GM18861 (cell line): ENCODE measurements around the gene TMEM72.

ENCODE experiments used
- ATAC-seq: cut with Tn5 transposase; IDR thresholded peaks from one replicate; pipeline ENCODE4 v1.9.1; 2021; ENCODE audit not compliant: unreplicated experiment

The TMEM72 gene

DNA sequence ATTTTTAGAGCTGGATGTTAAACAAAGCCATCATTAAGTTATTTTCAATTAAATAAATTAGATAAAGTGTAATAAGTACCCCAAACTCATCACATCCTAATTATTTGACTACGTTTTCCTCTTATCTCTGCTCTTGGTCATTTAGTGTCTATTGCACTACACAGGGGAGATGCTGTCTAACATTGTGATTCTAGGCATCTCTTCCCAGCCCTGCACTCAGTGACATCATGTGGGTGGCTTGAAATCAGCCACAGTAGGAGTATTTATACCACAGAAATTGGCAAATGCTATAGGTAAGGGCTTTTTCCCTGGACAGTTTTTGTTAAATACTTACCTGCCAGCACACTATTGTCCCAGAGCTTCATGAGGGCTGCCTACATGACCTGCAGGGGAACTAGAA lies 21.3 kb upstream of the TMEM72 start:
- ATAC-seq, result no peak

DNA sequence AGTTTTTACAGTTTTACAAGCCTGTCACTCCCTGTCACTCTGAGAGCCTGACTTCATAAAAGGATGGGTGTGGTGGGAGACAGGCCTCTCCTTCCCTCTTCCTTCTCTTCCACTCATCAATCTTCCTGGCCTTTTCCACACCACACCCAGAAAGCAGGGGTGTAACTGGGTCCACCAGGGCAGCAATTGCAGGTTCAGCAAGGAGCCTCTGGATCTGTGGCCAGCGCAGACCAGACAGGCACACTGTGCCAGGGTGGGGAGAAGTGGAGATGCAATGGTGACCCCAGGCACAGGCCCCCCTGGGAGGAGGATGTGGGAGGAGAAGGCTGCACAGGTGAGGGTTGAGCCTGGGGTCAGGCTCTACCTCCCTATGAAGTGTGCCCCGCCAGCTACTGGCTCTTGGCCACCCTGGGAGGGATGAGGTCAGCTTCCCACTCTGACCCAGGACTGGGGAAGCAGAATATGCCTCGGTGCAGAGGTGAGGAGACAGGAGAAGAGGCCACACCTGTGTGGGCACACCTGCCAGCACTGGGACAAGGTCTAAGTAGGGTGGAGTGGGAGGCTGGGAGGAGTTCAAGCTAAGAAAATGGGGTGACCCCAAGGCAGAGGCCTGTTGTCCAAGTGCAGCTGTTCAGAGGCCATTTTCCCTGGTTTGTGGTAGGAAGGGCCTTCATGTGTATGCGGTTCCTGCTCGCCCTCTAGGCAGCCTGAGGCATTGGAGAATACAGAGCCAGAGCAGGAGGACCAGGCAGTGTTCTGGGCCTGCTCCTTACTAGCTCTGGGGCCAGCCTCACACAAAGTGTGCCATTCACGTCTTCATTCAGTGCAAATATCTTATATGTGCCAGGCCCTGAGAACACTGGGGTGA lies 20.2 kb upstream of the TMEM72 start:
- no peak for ATAC-seq

DNA sequence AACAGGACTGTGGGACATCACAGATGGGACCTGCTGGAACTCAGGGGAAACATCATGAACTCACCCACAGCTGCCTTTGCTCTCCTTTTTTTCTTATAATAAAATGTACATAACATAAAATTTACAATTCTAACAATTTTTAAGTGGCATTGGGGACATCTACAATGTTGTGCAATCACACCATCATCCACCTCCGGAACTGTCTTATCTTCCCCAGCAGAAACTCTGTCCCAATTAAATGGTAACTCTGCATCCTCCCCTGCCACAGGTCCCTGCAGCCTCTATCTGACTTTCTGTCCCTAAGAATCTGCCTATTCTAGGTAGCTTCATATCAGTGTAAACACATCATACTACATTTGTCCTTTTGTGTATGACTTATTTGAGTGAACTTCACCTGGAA lies 19.4 kb upstream of the TMEM72 start:
- no peak for ATAC-seq

DNA sequence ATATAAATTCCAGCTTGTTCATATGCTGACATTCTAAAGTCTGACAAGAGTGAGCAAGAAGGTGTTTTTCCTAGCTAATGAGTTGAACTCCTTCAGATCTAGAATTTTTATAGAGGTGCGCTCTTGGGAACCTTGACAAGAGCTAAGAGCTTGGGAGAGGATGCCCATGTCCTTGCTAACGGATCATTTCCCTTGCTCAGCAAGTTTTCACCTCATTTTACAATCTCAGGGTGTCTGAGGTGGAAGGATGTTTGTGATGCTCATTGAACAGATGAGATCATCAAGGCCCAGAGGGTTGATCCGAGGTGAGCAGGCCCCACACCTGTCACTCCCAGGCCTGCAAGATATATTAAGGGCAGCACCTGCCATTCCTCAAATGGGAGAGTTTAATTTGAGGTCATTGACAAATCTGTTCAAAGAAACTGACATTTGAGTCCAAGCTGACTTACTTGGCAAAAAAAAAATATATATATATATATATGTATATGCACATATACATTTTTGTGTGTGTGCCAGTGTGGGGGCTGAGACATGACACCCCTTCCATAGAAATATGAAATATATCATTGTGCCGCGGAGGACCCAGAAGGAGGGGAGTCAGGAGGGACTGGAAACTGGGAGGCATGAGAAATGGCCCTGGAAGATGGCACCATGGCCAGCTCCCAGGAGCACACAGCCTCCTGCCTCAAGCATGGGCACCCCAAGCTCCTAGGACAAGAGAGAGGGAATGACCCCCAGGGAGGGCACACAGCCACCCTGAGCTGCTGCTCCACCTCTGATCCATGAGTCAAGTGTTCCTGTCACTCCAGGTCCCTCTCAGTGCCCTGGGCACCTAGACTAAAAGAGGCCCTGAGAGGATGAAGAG lies 17.3 kb upstream of the TMEM72 start:
- ATAC-seq, result no peak

DNA sequence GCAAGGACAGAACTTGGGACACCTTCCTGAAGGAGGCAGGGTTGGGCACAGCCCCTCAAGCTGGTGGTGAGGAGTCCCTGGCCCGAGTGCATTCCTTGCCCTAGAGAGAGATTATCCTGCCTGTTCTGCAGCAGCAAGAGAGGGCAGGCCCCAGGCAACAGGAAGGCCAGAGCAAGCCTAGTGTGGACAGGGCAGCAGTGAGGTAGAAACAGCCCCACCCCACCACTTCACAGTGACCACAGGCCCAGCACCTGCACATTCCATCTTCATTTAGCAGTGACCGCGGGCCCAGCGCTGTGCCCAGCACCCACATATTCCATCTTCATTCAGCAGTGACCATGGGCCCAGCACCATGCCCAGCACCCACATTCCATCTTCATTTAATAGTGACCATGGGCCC lies 16.4 kb upstream of the TMEM72 start:
- no peak for ATAC-seq

DNA sequence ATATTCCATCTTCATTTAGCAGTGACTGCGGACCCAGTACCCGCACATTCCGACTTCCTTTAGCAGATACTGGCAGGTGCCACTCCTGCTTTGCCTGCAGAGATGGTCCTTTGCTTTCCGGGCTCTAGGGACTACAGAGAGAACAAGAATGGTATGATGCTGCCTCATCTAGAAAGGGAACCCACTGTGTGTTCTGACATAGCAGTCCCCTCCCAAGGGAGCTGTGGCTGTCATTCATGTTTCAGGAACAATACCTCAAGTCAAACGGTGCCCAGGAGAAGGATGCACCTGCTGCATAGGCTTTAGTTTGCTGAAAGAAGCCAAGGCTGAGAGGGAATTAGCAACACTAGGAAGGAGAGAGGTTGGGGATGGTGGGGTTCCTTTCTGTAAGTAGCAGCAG lies 15.9 kb upstream of the TMEM72 start:
- ATAC-seq, result no peak

DNA sequence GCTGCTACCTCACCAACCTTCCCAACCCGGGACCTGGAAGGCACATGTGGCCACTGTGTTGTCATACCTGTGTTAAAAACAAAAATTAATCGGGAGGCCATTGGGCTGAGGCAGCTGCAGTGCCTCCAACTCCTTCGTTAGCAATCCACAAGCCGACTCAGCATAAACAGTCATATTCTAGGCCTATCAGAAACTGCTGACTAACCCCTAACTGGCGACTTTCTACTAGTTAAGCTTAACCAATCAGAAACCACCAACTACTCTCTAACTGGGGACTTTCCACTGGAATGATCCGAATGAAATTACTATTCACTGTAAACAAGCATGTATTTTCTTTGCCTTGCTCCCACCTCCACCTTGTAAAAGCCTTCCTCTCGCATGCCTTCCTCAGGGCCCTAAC lies 14.1 kb upstream of the TMEM72 start:
- ATAC-seq, result no peak

DNA sequence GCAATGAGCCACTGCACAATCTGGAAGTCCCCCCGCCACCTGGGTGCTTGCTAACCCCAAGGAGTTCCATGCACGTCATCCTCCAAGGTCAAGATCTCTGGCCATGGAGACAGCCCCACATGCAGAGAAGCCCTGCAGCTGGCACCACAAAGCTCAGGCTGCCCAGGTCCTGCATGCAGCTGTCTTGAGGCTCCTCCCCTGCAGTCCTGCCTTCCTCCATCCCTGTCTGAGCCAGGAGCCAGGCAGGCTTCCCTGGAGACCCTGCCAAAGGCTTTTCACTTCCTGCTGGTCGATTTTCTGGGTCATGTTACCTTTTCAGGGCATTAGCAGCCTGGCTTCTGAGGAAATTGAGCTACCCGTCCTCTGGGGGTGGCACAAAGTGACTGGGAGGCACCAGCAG lies 12.5 kb upstream of the TMEM72 start:
- no peak for ATAC-seq

DNA sequence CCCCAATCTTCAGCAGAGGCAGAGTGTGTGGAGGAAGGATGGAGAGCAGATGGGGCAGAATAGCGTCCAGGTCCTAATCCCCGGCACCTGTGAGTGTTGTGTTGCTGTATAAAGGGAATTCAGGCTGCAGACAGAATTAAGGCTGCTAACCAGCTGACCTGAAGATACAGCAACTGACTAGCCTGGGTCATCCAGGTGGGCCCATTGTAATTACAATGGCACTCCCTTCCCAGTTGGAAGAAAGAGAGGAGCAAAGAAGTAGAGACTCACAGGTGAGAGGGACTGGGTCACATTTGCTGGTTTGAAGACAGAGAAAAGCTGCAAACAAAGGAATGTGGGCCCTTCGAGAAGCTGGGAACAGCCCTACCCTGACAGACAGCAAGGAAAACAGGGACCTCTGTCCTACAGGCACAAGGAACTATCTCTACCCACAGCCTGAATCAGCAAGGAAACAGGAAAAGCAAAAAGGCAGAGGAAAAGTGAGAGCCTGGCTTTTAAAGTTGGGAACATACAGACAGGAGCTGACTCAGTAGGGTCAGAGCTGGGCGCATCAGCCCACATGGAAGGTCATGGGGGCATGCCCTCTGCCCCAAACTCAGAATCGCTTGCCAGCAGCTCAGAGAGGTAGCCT lies 11.6 kb upstream of the TMEM72 start:
- ATAC-seq, result no peak

DNA sequence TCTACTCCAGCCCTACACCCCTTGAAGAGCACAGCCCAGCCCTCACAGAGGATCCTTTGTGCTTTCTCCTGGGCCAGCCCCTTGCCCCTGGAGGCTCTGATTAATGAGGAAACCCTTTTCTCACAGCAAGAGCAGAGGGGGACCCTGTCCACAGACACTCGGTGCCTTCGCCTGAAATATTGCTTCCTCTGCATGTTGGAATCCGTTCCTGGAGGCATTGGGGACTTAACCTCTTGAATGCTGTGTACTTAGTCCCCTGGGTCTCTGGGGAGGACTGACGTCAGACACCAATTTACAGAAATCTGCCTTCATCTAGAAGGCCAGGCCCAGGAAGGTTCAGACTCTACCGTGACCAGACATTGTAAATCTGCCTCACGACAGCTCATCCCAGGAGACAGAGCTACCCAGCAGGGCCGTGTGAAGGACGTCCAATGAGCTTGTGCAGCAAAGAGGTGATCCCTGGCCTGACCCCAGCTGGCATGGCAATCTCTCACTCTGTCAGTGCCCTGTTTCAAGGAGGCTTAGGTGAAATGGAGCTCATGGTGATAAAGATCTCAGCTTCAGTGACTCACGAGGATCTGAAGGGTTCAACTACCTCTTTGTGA lies 8.1 kb upstream of the TMEM72 start:
- ATAC-seq, result no peak

DNA sequence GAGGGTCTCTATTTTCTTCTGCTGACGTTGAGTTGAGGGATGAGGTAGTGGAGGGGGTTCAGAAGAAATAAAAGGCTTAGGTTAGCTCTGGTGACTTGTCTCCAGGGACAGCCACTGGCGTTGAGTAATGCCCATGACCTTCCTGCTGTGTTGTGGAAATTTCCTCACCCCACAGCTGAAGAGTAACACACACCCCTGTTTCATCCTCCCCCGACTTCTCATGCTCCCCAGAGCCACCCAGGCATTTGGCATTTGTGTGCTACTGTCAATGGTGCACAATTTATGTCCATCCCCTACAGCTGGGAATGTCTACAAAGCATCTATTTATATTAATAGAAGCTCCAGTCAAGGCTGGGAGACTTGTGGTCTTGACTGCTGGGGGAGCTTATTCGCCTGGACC lies 4.7 kb upstream of the TMEM72 start:
- ATAC-seq, result no peak

DNA sequence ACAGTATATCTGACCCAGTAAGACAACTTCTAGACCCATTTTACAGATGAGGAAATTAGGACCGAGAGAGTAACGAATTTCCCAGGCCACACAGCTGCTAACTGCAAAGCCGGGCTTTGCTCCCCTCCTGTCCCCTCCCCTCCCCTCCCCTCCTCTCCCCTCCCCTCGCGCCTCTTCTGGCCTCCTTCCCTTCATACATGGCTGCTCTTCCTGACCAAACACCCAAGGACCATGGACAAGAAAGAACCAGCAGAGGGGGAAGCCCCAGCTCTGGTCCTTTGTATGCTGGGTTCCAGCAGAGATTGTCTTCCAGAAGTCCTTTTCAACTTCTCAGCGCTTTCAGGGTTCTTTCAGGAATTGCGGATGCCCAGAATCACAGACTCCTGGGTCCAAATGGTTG lies 3.6 kb upstream of the TMEM72 start:
- no peak for ATAC-seq

DNA sequence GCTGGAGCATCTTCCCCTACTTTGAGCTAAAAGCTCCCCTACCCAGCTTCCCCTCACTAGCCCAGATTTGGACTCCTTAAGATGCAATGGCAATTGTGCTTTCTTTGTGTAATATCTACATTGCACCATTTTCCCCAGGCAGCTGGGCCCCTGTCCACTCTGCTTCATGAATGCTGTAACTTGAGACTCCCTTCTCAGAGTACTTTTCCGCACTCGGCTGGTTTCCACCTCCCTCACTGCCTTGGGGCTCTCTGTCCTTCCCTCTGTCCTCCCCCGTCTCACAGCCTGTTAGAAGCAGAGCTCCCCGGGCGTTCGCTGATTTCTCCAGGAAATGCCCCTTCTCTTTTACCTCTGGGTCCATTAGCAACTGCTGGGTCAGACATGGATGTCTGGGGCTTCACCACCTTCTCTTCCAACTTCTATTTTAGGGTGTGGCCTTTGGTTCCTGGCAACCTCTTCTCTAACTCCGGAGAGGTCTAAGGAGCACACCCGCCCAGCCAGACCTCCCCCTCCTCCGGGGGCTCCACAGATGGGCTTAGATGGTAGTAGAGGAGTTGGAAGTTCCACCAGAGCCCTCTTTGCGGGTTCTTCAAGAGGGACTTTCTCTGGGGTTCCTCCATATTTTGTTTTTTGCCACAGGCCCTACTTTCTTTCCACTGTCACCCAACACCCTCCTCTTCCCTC lies 2.9 kb upstream of the TMEM72 start:
- no peak for ATAC-seq

DNA sequence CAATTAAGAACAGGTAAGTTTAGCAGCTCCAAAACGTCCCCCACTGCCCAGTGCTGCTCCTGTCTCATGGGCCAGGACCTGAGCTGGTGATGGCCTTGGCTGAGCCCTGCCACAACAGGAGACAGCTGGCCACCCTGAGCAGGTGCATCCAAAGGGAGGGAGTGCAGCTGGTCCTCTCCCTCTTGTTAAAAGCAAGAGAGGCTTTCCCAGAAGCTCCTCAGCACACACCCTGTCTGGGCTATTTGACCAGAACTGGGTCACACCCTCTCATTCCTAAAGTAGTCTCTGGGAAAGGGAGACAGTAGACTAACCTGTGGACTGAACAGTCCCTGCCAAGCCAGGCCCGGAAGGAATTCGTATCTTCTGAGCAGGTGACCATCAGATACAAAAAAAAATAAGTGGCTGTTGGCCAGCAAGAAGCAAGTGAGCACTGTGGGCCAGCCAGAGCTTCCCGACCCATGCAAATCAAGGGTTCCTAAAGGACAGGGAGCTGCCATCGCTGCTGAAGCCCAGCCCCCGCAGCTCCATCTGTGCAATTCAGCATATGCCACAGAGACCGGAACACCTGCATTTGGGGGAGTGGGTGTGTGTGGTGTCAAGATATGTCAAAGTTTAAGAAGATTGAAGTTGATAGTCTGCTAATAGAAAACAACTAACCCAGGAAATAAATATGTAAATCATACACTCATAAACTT lies 2.1 kb upstream of the TMEM72 start:
- no peak for ATAC-seq

DNA sequence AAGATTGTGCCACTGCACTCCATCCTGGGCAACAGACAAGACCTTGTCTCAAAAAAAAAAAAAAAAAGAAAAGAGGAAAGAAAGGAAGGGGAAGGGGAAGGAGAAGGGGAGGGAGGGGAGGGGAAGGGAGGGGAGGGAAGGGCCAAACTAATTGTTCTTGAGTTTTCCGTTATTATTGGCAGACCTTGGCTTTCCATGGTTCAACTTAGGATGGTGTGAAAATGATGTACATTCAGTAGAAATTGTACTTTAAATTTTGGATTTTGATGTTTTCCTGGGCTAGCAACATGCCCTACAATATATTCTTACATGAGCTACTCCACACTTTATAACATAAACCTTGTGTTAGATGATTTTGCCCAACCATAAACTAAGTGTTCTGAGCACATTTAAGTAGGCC lies 1.2 kb upstream of the TMEM72 start:
- no peak for ATAC-seq

DNA sequence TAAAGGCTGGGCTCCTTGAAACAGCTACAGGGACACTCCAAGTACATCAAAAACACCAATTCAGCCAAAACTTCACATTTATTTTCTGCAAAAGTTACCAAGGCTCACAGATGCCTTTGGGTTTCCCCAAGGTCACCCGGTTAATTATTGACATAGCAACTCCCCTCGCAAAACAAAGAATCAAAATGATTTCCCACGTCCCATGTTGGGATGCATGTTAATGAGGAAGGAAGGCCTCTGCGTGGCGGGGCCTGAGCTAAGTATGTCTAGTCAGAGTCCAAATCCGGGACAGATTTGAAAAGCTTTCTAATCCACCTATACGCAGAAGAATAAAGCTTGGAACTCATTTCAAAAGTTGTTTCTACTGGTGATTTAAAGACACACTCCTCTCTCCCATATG lies 535 bp upstream of the TMEM72 start:
- no peak for ATAC-seq

DNA sequence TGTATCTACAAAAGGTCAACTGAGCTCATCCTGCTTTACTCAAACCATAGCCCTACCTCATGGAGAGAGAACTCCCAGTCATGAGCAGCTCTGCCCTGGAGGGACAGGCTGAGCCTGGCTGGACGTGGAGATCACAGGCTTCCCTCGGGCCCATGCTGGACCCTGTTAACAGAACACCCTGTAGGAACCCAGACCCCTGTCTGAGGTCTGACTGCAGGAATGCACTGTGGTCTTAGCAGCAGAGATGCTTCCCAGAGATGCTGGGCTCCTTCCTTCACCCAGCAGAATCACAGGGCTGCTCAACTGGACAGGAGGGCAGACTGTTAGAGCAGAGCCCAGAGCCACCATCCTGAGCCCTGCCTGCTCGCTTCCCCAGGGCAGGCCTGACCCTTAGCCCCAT lies 814 bp downstream of the TMEM72 start:
- ATAC-seq, result no peak

DNA sequence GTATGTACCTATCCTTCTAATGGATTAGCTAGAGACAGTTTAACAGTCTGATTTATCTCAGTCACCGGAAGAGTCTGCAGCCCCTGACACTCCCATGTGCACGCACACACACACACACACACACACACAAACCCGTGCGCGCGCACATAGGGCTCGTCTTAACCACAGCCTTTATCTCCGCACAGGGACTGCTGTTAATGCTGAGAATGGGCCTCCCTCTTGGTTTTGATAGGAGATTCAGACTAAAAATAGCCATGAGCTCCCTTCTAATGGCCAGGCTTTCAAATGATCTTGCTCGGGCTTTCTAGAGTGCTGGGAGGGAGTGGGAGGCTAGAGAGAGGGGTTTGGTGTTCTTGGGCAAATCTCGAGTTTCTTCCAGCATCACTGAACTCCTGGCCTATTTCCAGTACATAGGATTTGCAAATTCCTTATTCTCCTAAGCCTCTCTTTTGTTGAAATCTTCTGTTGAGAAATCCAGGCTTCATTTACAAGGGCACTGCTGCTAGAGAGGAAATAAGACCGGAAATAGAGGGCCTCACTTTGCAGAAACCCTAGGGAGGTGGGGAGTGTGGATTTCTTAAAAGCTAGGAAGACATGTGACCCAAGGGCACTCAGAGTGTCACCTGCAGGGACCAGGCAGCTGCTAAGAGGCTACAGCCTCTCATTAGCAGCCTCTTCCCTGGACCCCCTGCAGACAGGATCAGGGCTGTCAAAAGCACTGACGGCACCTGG lies 2.4 kb downstream of the TMEM72 start:
- no peak for ATAC-seq

DNA sequence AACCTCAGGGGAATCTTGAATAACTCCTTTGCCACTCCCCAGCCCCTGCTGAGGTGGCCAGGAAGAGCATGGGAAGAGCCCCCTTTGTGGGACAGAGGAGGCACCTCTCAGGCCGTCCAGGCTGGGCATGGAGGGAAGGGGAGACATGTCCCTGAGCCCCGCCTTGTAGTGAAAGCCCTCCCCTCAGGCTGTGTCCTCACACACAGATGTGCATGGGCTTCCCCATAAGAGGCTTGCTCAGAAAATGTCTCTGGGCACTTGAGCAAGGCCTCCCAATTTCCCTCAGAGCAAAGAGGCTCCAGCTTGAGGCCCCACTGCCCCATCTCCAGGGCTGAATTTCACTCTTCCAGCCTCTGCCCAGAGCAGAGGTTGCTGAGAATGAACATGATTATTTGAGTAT lies 3.8 kb downstream of the TMEM72 start:
- no peak for ATAC-seq

DNA sequence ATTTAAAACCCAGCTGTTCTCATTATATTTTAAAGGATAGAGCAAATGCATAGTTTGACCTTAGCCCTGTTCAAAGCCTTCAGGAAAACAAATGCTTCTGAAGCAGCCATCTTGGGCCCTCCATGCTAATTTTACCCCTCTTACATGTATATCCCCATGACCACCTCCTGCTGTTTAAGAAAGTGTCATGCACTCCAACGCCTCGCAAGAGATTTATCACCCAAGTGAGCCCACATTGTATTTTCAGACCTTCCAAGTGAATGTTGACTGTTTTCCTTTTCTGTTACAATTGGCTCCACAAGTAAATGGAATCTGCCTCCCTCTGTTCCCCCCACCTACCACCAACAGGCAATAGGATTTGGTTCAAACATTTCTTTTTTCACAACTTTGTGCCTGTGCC lies 5.3 kb downstream of the TMEM72 start:
- ATAC-seq, result no peak
